HCT116 (cell line): Measurements from ENCODE around the gene TPRKB. TPM values are rescaled to one million over a fixed set of nuclear protein-coding genes. Genes with fewer than 3 reads are reported as not detected.

Source experiments
- ATAC-seq: fragments of 200-7000 bp; cut with Tn5 transposase; 2 replicates; pipeline ENCODE4 v1.9.1; 2020; ENCODE audit warnings: mild to moderate bottlenecking, moderate library complexity
- BruUV-seq: library from RNA; stranded (reverse); fragments of 400-500 nt; replicated peaks from 2 replicates; lab custom pipeline; 2021; lab: Mats Ljungman, UMichigan
- CTCF ChIA-PET: fragments of 300-600 bp; sonication (Branson Sonifier 250); formaldehyde crosslinking; loops from one replicate; lab custom pipeline; 2021; ENCODE audit warnings: antibody characterized with exemption; lab: Charles Lee
- POLR2A ChIA-PET: fragments of 300-600, 350-600 bp; sonication (Branson Sonifier 250); formaldehyde crosslinking; loops from one replicate; lab custom pipeline; 2021; ENCODE audit warnings: antibody characterized with exemption; lab: Charles Lee
- RAD21 ChIA-PET, 2 experiments: fragments of 300-600 bp; sonication (Branson Sonifier 250); formaldehyde crosslinking; loops; one replicate each; lab custom pipeline; 2023; ENCODE audit warnings: low total read pairs in 2 of 2; ENCODE audit not compliant: uncharacterized antibody in 2 of 2, unreplicated experiment in 2 of 2, low non-redundant PET in 1 of 2; lab: Charles Lee
- DNase-seq: peaks from one replicate; pipeline ENCODE4 v3.0.0-alpha.2; 2010; ENCODE audit warnings: low read depth, low spot score
- H2AFZ ChIP-seq: fragments of 200-600 bp; shearing (Covaris generic), sonication (generic); 2 replicates; pipeline ENCODE4 v1.6.1; 2017; ENCODE audit warnings: low read depth, mixed run types, mixed read lengths, antibody characterized with exemption, low read length; ENCODE audit not compliant: poor library complexity, severe bottlenecking
- H3K27ac ChIP-seq: 2 replicates; pipeline ENCODE4 v1.5.1; 2012; ENCODE audit warnings: low read depth, low read length
- H3K27me3 ChIP-seq: fragments of 200-600 bp; sonication (generic); 2 replicates; pipeline ENCODE4 v1.6.1; 2016; ENCODE audit warnings: mixed run types, low read length, mixed read lengths; ENCODE audit not compliant: insufficient read depth
- H3K36me3 ChIP-seq, 2 experiments: fragments of 200-500 bp in 1 of 2; fragments of 200-600 bp in 1 of 2; sonication (Bioruptor generic) in 1 of 2; sonication (generic) in 1 of 2; 2 replicates each; pipeline versions ENCODE4 v1.5.1 to v1.6.1; 2014 to 2016; ENCODE audit warnings: low read length in 2 of 2, inconsistent platforms in 1 of 2, mixed read lengths in 1 of 2, mixed run types in 1 of 2; ENCODE audit not compliant: insufficient read depth in 2 of 2, control insufficient read depth in 1 of 2
- H3K4me1 ChIP-seq, 2 experiments: fragments of 200-600 bp in 1 of 2; sonication (generic) in 1 of 2; 2 replicates each; pipeline versions ENCODE4 v1.5.1 to v1.6.1; 2012 to 2017; ENCODE audit warnings: low read length in 2 of 2, inconsistent platforms in 1 of 2, mild to moderate bottlenecking in 1 of 2, mixed read lengths in 1 of 2, mixed run types in 1 of 2, moderate library complexity in 1 of 2; ENCODE audit not compliant: insufficient read depth in 2 of 2, control insufficient read depth in 1 of 2
- H3K4me2 ChIP-seq: fragments of 200-600 bp; sonication (generic); 2 replicates; pipeline ENCODE4 v1.6.1; 2017; ENCODE audit warnings: mixed run types, low read length, mixed read lengths
- H3K4me3 ChIP-seq, 2 experiments: fragments of 200-600 bp in 1 of 2; sonication (generic) in 1 of 2; replicated peaks in 1 of 2; 2 replicates each; pipeline ENCODE4 v1.5.1; 2011 to 2016; ENCODE audit warnings: low read length in 2 of 2, control low read depth in 1 of 2, low read depth in 1 of 2, mild to moderate bottlenecking in 1 of 2, mixed read lengths in 1 of 2, mixed run types in 1 of 2
- H3K79me2 ChIP-seq: fragments of 200-600 bp; sonication (generic); 2 replicates; pipeline ENCODE4 v1.6.1; 2017; ENCODE audit warnings: mild to moderate bottlenecking, mixed run types, low read length, moderate library complexity, mixed read lengths; ENCODE audit not compliant: insufficient read depth
- H3K9ac ChIP-seq: fragments of 200-600 bp; sonication (generic); 2 replicates; pipeline ENCODE4 v1.6.1; 2016; ENCODE audit warnings: low read length, mixed read lengths
- H3K9me2 ChIP-seq: fragments of 200-600 bp; sonication (generic), shearing (Covaris generic); 2 replicates; pipeline ENCODE4 v1.6.1; 2017; ENCODE audit warnings: mixed run types, mild to moderate bottlenecking, moderate library complexity; ENCODE audit not compliant: insufficient read depth
- H3K9me3 ChIP-seq, 2 experiments: fragments of 200-500 bp in 1 of 2; fragments of 200-600 bp in 1 of 2; sonication (Bioruptor generic) in 1 of 2; sonication (generic) in 1 of 2; 2 replicates each; pipeline ENCODE4 v1.6.1; 2014 to 2017; ENCODE audit warnings: low read length in 2 of 2, mixed read lengths in 2 of 2, inconsistent platforms in 1 of 2, low read depth in 1 of 2, mild to moderate bottlenecking in 1 of 2, mixed run types in 1 of 2, moderate library complexity in 1 of 2; ENCODE audit not compliant: control insufficient read depth in 1 of 2, insufficient read depth in 1 of 2
- H4K20me1 ChIP-seq: fragments of 200-600 bp; sonication (generic), shearing (Covaris generic); 2 replicates; pipeline ENCODE4 v1.6.1; 2017; ENCODE audit warnings: mixed run types, mild to moderate bottlenecking, moderate library complexity; ENCODE audit not compliant: insufficient read depth
- CEBPB ChIP-seq: IDR thresholded peaks from 2 replicates; pipeline ENCODE4 v1.6.1; 2012; ENCODE audit warnings: low read depth
- ELF1 ChIP-seq: IDR thresholded peaks from 2 replicates; pipeline ENCODE4 v1.6.1; 2012; ENCODE audit warnings: low read depth, borderline replicate concordance
- EZH2phosphoT487 ChIP-seq: fragments of 200-600 bp; IDR thresholded peaks from 2 replicates; pipeline ENCODE4 v1.6.1; 2018; ENCODE audit warnings: antibody characterized with exemption, borderline replicate concordance
- JUND ChIP-seq: IDR thresholded peaks from 2 replicates; pipeline ENCODE4 v1.6.1; 2012
- MAX ChIP-seq: IDR thresholded peaks from 2 replicates; pipeline ENCODE4 v1.6.1; 2012
- POLR2AphosphoS5 ChIP-seq: IDR thresholded peaks from 2 replicates; pipeline ENCODE4 v1.6.1; 2011; ENCODE audit warnings: mild to moderate bottlenecking, low read depth, low read length, moderate library complexity
- RAD21 ChIP-seq: IDR thresholded peaks from 2 replicates; pipeline ENCODE4 v1.6.1; 2012; ENCODE audit warnings: low read depth, mild to moderate bottlenecking
- REST ChIP-seq: IDR thresholded peaks from 2 replicates; pipeline ENCODE4 v1.6.1; 2012; ENCODE audit warnings: low read depth
- SIN3A ChIP-seq: IDR thresholded peaks from 2 replicates; pipeline ENCODE4 v1.6.1; 2012; ENCODE audit warnings: low read depth
- SRF ChIP-seq: IDR thresholded peaks from 2 replicates; pipeline ENCODE4 v1.6.1; 2012; ENCODE audit warnings: low read depth
- TCF7L2 ChIP-seq: IDR thresholded peaks from 2 replicates; pipeline ENCODE4 v1.7.0; 2011; ENCODE audit warnings: borderline replicate concordance, inconsistent platforms; ENCODE audit not compliant: insufficient read depth, insufficient read length; ENCODE audit errors: extremely low read depth
- YY1 ChIP-seq: IDR thresholded peaks from 2 replicates; pipeline ENCODE4 v1.6.1; 2011; ENCODE audit warnings: low read length, low read depth, moderate library complexity, mild to moderate bottlenecking; ENCODE audit not compliant: insufficient replicate concordance; ENCODE audit errors: extremely low read depth
- ZFX ChIP-seq: fragments of 450-650 bp; IDR thresholded peaks from 2 replicates; pipeline ENCODE4 v1.6.1; 2017
- ZNF274 ChIP-seq: fragments of 200-500 bp; sonication (Bioruptor generic); IDR thresholded peaks from 2 replicates; pipeline ENCODE4 v1.6.1; 2014; ENCODE audit warnings: mild to moderate bottlenecking, low read depth, low read length, inconsistent platforms
- intact Hi-C: fragments of 100-400 bp; cut with micrococcal nuclease; formaldehyde crosslinking; loops from 2 replicates; pipeline ENCODE4 v1.10.0; 2022
- total RNA-seq: library from RNA; stranded (reverse); gene quantifications from one replicate; pipeline ENCODE4 v1.2.1, GENCODE V29; 2021; ENCODE audit not compliant: unreplicated experiment
- TF ChIP-seq, protein P1 (sequence below): IDR thresholded peaks from 2 replicates; pipeline ENCODE4 v1.6.1; 2012
- TF ChIP-seq, protein P2 (sequence below): IDR thresholded peaks from 2 replicates; pipeline ENCODE4 v1.6.1; 2011; ENCODE audit warnings: mild to moderate bottlenecking, low read length, moderate library complexity; ENCODE audit not compliant: insufficient replicate concordance; ENCODE audit errors: extremely low read depth
- TF ChIP-seq, protein P3 (sequence below), 3 experiments: fragments of 200-600 bp in 1 of 3; sonication (generic) in 1 of 3; IDR thresholded peaks in 2 of 3; conservative IDR thresholded peaks in 1 of 3; 2 replicates each; pipeline ENCODE4 v1.5.1; 2012 to 2017; ENCODE audit warnings: low read depth in 2 of 3, low read length in 2 of 3, antibody characterized with exemption in 1 of 3, borderline replicate concordance in 1 of 3, control low read depth in 1 of 3, mild to moderate bottlenecking in 1 of 3, mixed read lengths in 1 of 3, mixed run types in 1 of 3, moderate library complexity in 1 of 3; ENCODE audit not compliant: insufficient read depth in 1 of 3

TPRKB gene
- total RNA-seq, 1 experiment from 2014 or later = 42.5 TPM

DNA sequence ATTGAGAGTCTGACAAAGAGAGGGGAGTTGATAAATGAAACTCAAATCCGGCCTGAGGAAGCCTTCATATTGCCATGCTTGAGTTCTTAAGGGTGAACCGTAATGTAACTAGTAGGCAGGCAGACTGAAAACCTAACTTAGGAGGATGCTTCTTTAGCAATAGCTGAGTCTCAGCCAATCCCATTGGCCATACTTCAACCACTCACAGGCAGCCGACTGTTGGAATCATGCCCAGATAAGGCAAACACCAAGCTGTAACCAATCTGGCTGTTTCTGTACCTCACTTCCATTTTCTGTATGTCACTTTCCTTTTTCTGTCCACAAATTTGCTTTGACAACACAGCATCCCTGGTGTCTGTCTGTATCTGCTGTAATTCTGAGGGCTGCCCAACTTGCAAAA lies 39.5 kb downstream of the TPRKB start:
- Histone ChIP-seq H3K4me2 (no peak overlapping the region), H3K36me3 (no peaks in the 10 kb centered on the region), H3K4me1 (no peaks in the 10 kb centered on the region), H3K9ac (no peak overlapping the region), H3K27me3 (no peaks in the 10 kb centered on the region), H3K79me2 (no peaks in the 10 kb centered on the region), H3K4me3 (no peak overlapping the region), H4K20me1 (no peaks in the 10 kb centered on the region), H3K27ac (no peak overlapping the region), H3K9me3 (0 out of 4 replicates have a peak, but pooled peaks cover 0 to 3% of the 10 kb centered on the region in 2 experiments), H2AFZ (no peak overlapping the region), H3K9me2 (no peaks in the 10 kb centered on the region)
- no TSS peak for BruUV-seq
- intact Hi-C loops = no loop called here
- CTCF ChIA-PET = no interaction called here
- RAD21 ChIA-PET = no interaction called here
- TF ChIP-seq, protein P1, sequence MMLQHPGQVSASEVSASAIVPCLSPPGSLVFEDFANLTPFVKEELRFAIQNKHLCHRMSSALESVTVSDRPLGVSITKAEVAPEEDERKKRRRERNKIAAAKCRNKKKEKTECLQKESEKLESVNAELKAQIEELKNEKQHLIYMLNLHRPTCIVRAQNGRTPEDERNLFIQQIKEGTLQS = no peak
- no peak for TF ChIP-seq CEBPB
- TF ChIP-seq POLR2AphosphoS5 = no peak
- no peak for TF ChIP-seq ZFX
- TF ChIP-seq ELF1 = no peak
- TF ChIP-seq SIN3A = no peak
- TF ChIP-seq JUND = no peak
- no peak for TF ChIP-seq YY1
- no peak for TF ChIP-seq MAX
- no peak for TF ChIP-seq ZNF274
- no peak for TF ChIP-seq RAD21
- TF ChIP-seq EZH2phosphoT487 = no peak
- TF ChIP-seq, protein P2, sequence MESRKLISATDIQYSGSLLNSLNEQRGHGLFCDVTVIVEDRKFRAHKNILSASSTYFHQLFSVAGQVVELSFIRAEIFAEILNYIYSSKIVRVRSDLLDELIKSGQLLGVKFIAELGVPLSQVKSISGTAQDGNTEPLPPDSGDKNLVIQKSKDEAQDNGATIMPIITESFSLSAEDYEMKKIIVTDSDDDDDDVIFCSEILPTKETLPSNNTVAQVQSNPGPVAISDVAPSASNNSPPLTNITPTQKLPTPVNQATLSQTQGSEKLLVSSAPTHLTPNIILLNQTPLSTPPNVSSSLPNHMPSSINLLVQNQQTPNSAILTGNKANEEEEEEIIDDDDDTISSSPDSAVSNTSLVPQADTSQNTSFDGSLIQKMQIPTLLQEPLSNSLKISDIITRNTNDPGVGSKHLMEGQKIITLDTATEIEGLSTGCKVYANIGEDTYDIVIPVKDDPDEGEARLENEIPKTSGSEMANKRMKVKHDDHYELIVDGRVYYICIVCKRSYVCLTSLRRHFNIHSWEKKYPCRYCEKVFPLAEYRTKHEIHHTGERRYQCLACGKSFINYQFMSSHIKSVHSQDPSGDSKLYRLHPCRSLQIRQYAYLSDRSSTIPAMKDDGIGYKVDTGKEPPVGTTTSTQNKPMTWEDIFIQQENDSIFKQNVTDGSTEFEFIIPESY = no peak
- TF ChIP-seq TCF7L2 = no peak
- TF ChIP-seq REST = no peak
- TF ChIP-seq, protein P3, sequence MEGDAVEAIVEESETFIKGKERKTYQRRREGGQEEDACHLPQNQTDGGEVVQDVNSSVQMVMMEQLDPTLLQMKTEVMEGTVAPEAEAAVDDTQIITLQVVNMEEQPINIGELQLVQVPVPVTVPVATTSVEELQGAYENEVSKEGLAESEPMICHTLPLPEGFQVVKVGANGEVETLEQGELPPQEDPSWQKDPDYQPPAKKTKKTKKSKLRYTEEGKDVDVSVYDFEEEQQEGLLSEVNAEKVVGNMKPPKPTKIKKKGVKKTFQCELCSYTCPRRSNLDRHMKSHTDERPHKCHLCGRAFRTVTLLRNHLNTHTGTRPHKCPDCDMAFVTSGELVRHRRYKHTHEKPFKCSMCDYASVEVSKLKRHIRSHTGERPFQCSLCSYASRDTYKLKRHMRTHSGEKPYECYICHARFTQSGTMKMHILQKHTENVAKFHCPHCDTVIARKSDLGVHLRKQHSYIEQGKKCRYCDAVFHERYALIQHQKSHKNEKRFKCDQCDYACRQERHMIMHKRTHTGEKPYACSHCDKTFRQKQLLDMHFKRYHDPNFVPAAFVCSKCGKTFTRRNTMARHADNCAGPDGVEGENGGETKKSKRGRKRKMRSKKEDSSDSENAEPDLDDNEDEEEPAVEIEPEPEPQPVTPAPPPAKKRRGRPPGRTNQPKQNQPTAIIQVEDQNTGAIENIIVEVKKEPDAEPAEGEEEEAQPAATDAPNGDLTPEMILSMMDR (IDR thresholded peaks at IDR 0.05 in 2 of 3, conservative IDR thresholded peaks at IDR 0.05 in 1 of 3; ENCODE audit: borderline replicate concordance in 1 of 3, insufficient read depth in 1 of 3, low read depth in 2 of 3, low read length in 2 of 3) = no peak
- TF ChIP-seq SRF = no peak
- ATAC-seq (no peak), DNase-seq (no peak)
- POLR2A ChIA-PET = no interaction called here
